Esophagus muscularis mucosa (tissue), 3 donors: ENCODE measurements around the gene SEMA6D.

Source experiments
- CTCF ChIP-seq, 3 experiments: fragments of 200-600 bp in 2 of 3; fragments of 450-650 bp in 1 of 3; sonication (generic) in 2 of 3; IDR thresholded peaks; one replicate each; pipeline ENCODE4 v1.5.1; 2017 to 2019; ENCODE audit warnings: antibody characterized with exemption in 3 of 3, mild to moderate bottlenecking in 2 of 3, moderate library complexity in 1 of 3
- POLR2A ChIP-seq: fragments of 450-650 bp; IDR thresholded peaks from one replicate; pipeline ENCODE4 v1.6.1; 2017; ENCODE audit warnings: antibody characterized with exemption, moderate library complexity, mild to moderate bottlenecking, low read depth
- POLR2AphosphoS5 ChIP-seq, 2 donors: sonication (generic); formaldehyde crosslinking; IDR thresholded peaks; one replicate each; pipeline ENCODE4 v1.6.1; 2017; ENCODE audit warnings: antibody characterized with exemption in 2 of 2

- no peak for TF ChIP-seq POLR2AphosphoS5 (IDR thresholded peaks at IDR 0.05)
- TF ChIP-seq POLR2A = no peak
- TF ChIP-seq CTCF (IDR thresholded peaks at IDR 0.05) = no peak
Measured at GRCh38 chr15:47669221-47669620, 48.1 kb upstream of the SEMA6D start.
